Sigmoid colon (tissue), 7 donors: ENCODE results near the gene CDKN2B. TPM values are rescaled to one million over a fixed set of nuclear protein-coding genes. Genes with fewer than 3 reads are reported as not detected.

ENCODE experiments used
- DNase-seq: peaks from one replicate; pipeline ENCODE4 v3.0.0-alpha.2; 2019
- H3K27ac ChIP-seq, 4 donors: fragments of 200-600 bp; sonication (generic); one replicate each; pipeline ENCODE4 v1.5.1; 2016 to 2019; ENCODE audit warnings: mild to moderate bottlenecking in 1 of 4
- H3K27me3 ChIP-seq, 3 donors: fragments of 200-600 bp; sonication (generic); one replicate each; pipeline ENCODE4 v1.5.1; 2019; ENCODE audit warnings: mild to moderate bottlenecking in 1 of 3
- H3K36me3 ChIP-seq, 4 donors: fragments of 200-600 bp; sonication (generic); one replicate each; pipeline ENCODE4 v1.5.1; 2016 to 2019
- H3K4me1 ChIP-seq, 4 donors: fragments of 200-600 bp; sonication (generic); one replicate each; pipeline ENCODE4 v1.5.1; 2017 to 2019
- H3K4me3 ChIP-seq, 4 donors: fragments of 200-600 bp; sonication (generic); one replicate each; pipeline ENCODE4 v1.5.1; 2017 to 2019; ENCODE audit warnings: mild to moderate bottlenecking in 2 of 4, moderate library complexity in 1 of 4
- H3K9me3 ChIP-seq, 4 donors: fragments of 200-600 bp in 3 of 4; sonication (generic) in 3 of 4; one replicate each; pipeline versions ENCODE4 v1.5.1 to v1.6.1; 2013 to 2019
- EP300 ChIP-seq, 4 donors: sonication (generic); formaldehyde crosslinking; IDR thresholded peaks; one replicate each; pipeline ENCODE4 v1.6.1; 2017; ENCODE audit warnings: antibody characterized with exemption in 4 of 4
- POLR2A ChIP-seq, 2 donors: fragments of 450-650 bp; IDR thresholded peaks; one replicate each; pipeline ENCODE4 v1.6.1; 2016; ENCODE audit warnings: antibody characterized with exemption in 2 of 2, mild to moderate bottlenecking in 2 of 2, moderate library complexity in 2 of 2
- POLR2AphosphoS5 ChIP-seq, 4 donors: sonication (generic); formaldehyde crosslinking; IDR thresholded peaks; one replicate each; pipeline ENCODE4 v1.6.1; 2017; ENCODE audit warnings: antibody characterized with exemption in 4 of 4
- WGBS, 2 donors: extraction: QIAGEN DNeasy Blood & Tissue Kit; methylation state at CpG; one replicate each; pipeline ENCODE4 v1.1.7; 2013; 5-methylcytosine and 5-hydroxymethylcytosine counted together
- intact Hi-C: fragments of 100-400 bp; cut with DNase I; formaldehyde crosslinking; loops from one replicate; pipeline ENCODE4 v1.15.1; 2023
- polyA plus RNA-seq, 3 donors: library from polyadenylated mRNA; stranded (reverse); fragments of 200-250 nt; gene quantifications; one replicate each; pipeline ENCODE4 v1.2.3, GENCODE V29; 2013
- total RNA-seq, 4 donors: library from RNA; depleted of rRNA; stranded (reverse); fragments of >200 nt; gene quantifications; one replicate each; pipeline ENCODE4 v1.1.0, GENCODE V29; 2016
- TF ChIP-seq, protein P1 (sequence below), 4 experiments: fragments of 450-650 bp in 3 of 4; fragments of 200-600 bp in 1 of 4; IDR thresholded peaks; one replicate each; pipeline ENCODE4 v1.5.1; 2016 to 2019; ENCODE audit warnings: antibody characterized with exemption in 4 of 4, mild to moderate bottlenecking in 3 of 4, moderate library complexity in 2 of 4
- donor health status: healthy with polysubstance abuse.
- donor health status: Bipolar disorder and iron deficiency.
- donor health status: healthy.

CDKN2B gene
- total and polyA plus RNA-seq, 7 donors = 3.0 to 124 (median 6.1) TPM

DNA sequence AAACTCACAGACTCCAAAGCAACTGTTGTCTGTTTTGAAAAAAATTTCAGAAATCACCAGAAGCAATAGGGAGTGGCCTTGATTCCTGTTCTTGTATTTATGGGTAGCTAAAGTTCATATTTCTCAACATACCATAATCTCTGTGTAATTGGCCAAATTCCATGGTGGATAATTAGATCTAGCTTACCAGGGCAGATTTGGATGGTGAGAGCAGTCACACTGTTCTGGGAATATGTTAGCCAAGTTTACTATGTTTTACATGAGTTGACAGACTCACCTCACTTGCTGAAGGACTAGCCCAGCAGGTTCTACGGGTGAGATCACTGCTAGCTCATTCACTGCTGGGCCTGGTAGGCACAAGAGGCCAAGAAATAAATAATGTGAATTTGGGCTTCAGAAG, 32.7 kb upstream of the CDKN2B start:
- H3K4me3 ChIP-seq = no peak overlapping the region
- no peaks in the 10 kb centered on the region for H3K36me3 ChIP-seq
- H3K4me1 ChIP-seq = peaks cover 0 to 4% (median under 1%) of the 10 kb centered on the region in 4 donors
- WGBS, 2 donors = 16 to 52% methylated on average over 1 of the region's 1 CpG
- peaks cover 0 to 5% (median 0%) of the 10 kb centered on the region in 3 donors for H3K27me3 ChIP-seq
- intact Hi-C loops = no loop called here
- DNase-seq = no peak
- H3K27ac ChIP-seq = no peak overlapping the region
- TF ChIP-seq EP300 (IDR thresholded peaks at IDR 0.05) (no peak), POLR2AphosphoS5 (IDR thresholded peaks at IDR 0.05) (no peak), POLR2A (IDR thresholded peaks at IDR 0.05) (no peak)
- TF ChIP-seq, protein P1, sequence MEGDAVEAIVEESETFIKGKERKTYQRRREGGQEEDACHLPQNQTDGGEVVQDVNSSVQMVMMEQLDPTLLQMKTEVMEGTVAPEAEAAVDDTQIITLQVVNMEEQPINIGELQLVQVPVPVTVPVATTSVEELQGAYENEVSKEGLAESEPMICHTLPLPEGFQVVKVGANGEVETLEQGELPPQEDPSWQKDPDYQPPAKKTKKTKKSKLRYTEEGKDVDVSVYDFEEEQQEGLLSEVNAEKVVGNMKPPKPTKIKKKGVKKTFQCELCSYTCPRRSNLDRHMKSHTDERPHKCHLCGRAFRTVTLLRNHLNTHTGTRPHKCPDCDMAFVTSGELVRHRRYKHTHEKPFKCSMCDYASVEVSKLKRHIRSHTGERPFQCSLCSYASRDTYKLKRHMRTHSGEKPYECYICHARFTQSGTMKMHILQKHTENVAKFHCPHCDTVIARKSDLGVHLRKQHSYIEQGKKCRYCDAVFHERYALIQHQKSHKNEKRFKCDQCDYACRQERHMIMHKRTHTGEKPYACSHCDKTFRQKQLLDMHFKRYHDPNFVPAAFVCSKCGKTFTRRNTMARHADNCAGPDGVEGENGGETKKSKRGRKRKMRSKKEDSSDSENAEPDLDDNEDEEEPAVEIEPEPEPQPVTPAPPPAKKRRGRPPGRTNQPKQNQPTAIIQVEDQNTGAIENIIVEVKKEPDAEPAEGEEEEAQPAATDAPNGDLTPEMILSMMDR (IDR thresholded peaks at IDR 0.05) = no peak
- H3K9me3 ChIP-seq = no peaks in the 10 kb centered on the region

DNA sequence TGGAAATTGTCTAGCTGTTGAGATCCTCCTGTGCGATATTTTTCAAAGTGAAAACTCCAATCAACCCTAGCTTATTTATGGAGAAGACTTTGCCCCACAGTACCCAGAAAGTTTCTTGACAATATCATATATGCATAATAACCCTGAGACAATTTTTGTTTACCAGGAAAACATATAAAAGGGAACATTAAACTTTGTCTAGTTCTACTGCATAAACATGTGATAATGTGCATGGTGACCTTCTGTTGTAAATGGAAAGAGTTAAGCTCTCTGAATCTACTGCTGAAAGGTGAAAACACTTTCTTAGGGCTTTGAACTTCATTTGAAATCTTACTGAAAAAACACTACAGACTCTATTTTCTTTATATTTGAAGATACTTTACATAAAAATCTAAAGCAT, 32.2 kb upstream of the CDKN2B start:
- no peak for TF ChIP-seq POLR2A (IDR thresholded peaks at IDR 0.05)
- 14 to 71% methylated on average over 1 of the region's 1 CpG for WGBS, 2 donors

DNA sequence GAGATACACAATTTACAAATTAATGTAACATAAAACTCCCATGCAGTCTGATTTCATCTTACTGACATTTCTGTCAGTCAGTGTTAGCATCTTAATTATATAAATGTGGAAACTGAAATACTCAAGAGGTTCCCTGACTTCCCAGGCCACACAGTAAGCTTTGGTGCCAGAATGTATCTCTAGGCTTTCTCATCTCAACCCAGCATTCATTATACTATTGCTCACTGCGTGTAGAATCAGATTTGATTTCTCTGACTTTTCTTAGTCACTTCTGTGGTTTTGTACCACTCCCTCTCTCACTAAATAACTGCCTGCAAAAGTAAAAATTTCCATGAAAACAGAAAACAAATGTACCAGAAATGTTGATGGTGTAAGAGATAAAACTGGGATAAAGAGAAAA, 31.7 kb upstream of the CDKN2B start:
- H3K4me1 ChIP-seq = peaks cover 0 to 4% (median under 1%) of the 10 kb centered on the region in 4 donors
- H3K27me3 ChIP-seq = peaks cover 0 to 3% (median 0%) of the 10 kb centered on the region in 3 donors
- no peak overlapping the region for H3K4me3 ChIP-seq
- 20 to 58% methylated on average over 1 of the region's 1 CpG for WGBS, 2 donors
- intact Hi-C loops = no loop called here
- TF ChIP-seq POLR2AphosphoS5 (IDR thresholded peaks at IDR 0.05) = no peak
- TF ChIP-seq, protein P1 (IDR thresholded peaks at IDR 0.05) = no peak
- TF ChIP-seq EP300 (IDR thresholded peaks at IDR 0.05) = no peak
- TF ChIP-seq POLR2A (IDR thresholded peaks at IDR 0.05) = no peak
- H3K9me3 ChIP-seq = no peaks in the 10 kb centered on the region
- no peak overlapping the region for H3K27ac ChIP-seq
- DNase-seq = no peak
- no peaks in the 10 kb centered on the region for H3K36me3 ChIP-seq

More for the DNA sequence above, 32.2 kb upstream of the CDKN2B start:
- H3K36me3 ChIP-seq = no peaks in the 10 kb centered on the region
- H3K27me3 ChIP-seq = peaks cover 0 to 5% (median 0%) of the 10 kb centered on the region in 3 donors
- intact Hi-C loops = no loop called here
- no peak for DNase-seq
- no peak overlapping the region for H3K27ac ChIP-seq
- peaks cover 0 to 4% (median under 1%) of the 10 kb centered on the region in 4 donors for H3K4me1 ChIP-seq
- H3K9me3 ChIP-seq = no peaks in the 10 kb centered on the region
- no peak overlapping the region for H3K4me3 ChIP-seq

DNA sequence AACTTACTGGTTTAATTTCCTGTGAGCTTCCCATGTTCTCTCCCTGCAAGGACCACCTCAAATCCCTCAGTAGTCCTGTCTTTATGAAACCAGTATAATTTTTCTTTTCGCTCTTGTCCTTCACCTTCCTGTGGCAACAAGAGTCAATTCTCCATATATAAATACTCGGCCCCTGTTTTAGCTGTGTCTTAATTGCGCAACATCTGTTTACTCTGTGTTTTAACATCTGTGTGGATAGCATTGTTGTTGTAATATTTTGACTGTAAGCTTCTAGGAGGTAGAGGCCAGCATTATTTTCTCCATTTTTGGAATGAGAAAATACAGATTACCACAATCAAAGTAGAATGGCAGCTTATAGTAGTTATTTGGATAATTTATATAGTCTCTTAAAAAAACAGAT, 30.2 kb upstream of the CDKN2B start:
- Histone ChIP-seq H3K4me3 (no peak overlapping the region), H3K27ac (no peak overlapping the region), H3K36me3 (no peaks in the 10 kb centered on the region), H3K4me1 (peaks cover 0 to 4% (median under 1%) of the 10 kb centered on the region in 4 donors), H3K27me3 (no peaks in the 10 kb centered on the region), H3K9me3 (no peaks in the 10 kb centered on the region)
- no peak for DNase-seq
- no peak for TF ChIP-seq POLR2A (IDR thresholded peaks at IDR 0.05)
- no peak for TF ChIP-seq POLR2AphosphoS5 (IDR thresholded peaks at IDR 0.05)
- no peak for TF ChIP-seq EP300 (IDR thresholded peaks at IDR 0.05)
- TF ChIP-seq, protein P1 (IDR thresholded peaks at IDR 0.05) = no peak
- intact Hi-C loops = loop anchor here (10.0 kb wide), 1 partner anchor 224 kb away; no protein-coding TSS in a partner anchor
- WGBS, 2 donors = 30 to 66% methylated on average over 3 of the region's 3 CpGs

DNA sequence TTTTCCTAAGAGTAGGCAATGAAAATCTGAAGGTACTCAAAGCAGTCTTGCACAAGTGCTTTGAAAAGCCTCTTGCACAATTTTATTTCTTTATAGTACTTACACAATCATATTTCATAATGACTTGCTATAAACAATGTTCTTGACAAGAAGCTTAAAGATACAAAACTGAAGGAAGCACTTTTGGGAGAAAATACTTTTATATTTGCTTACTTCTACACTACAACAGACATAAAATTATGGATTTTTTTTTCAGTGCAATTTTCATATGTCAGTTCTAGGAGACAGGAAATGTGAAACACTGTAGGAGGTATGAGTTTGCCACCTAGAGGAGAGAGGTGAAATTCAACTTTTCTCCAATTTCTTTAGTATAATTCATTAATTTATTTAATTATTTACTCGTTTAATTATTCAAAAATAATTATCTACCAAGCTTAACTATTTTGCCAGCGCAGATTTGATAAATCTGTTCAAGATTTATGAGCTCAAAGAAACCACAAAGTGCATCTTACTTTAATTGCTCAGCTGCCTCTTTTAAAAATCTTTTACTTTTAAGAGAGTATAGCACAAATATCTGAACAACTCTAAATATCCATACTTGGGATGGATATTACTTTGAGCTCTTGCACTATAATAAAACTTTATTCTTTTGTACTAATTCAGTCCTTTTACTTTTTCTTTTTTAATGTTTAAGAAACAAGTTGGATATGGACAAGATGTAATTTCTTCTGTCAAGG, 29.0 kb upstream of the CDKN2B start:
- WGBS, 2 donors = 6 to 25% methylated on average over 2 of the region's 2 CpGs

More for the DNA sequence above, 29.0 kb upstream of the CDKN2B start:
- Histone ChIP-seq H3K4me1 (peaks cover 0 to 4% (median under 1%) of the 10 kb centered on the region in 4 donors), H3K27me3 (no peaks in the 10 kb centered on the region), H3K9me3 (no peaks in the 10 kb centered on the region), H3K4me3 (no peak overlapping the region), H3K27ac (no peak overlapping the region), H3K36me3 (no peaks in the 10 kb centered on the region)
- DNase-seq = no peak
- intact Hi-C loops = loop anchor here (10.0 kb wide), 1 partner anchor 223 kb away; no protein-coding TSS in a partner anchor
- no peak for TF ChIP-seq POLR2A (IDR thresholded peaks at IDR 0.05)
- peak; percentile 50 to 64 (median 60) for TF ChIP-seq POLR2AphosphoS5 (IDR thresholded peaks at IDR 0.05)
- no peak for TF ChIP-seq EP300 (IDR thresholded peaks at IDR 0.05)
- TF ChIP-seq, protein P1 (IDR thresholded peaks at IDR 0.05) = peak in 3 of 4 experiments; percentile 9 to 43 (median 27)
